ENCODE results near the gene FOXD1. TPM values are rescaled to one million over a fixed set of nuclear protein-coding genes. Genes with fewer than 3 reads are reported as not detected.

Gene FOXD1
- total RNA-seq, 1 donor from 2014 or later: 0.09 TPM

DNA sequence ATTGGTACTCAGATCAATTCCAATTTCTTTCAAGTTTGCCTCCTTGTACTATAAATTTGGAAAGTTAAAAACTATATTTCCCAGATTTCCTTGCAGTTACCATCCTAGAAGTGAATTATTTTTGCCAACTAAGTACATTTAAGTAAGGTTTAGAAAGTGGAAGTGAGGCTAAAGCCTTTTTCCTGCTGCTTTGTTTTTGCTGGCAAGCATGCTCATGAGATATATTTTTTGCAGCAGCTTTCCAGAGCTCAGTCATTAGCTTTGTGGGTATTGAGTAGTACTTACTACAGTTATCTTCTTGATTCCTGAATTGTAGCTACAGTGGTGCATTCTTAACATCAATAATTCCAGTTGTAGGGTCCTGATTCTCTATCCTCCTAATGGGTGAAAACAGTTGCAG is 46.1 kb upstream of the FOXD1 start:
- TF ChIP-seq, protein P1, sequence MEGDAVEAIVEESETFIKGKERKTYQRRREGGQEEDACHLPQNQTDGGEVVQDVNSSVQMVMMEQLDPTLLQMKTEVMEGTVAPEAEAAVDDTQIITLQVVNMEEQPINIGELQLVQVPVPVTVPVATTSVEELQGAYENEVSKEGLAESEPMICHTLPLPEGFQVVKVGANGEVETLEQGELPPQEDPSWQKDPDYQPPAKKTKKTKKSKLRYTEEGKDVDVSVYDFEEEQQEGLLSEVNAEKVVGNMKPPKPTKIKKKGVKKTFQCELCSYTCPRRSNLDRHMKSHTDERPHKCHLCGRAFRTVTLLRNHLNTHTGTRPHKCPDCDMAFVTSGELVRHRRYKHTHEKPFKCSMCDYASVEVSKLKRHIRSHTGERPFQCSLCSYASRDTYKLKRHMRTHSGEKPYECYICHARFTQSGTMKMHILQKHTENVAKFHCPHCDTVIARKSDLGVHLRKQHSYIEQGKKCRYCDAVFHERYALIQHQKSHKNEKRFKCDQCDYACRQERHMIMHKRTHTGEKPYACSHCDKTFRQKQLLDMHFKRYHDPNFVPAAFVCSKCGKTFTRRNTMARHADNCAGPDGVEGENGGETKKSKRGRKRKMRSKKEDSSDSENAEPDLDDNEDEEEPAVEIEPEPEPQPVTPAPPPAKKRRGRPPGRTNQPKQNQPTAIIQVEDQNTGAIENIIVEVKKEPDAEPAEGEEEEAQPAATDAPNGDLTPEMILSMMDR (IDR thresholded peaks at IDR 0.05): no peak
- H3K4me3 Mint-ChIP-seq: no peak overlapping the region
- no peak overlapping the region for H3K27ac Mint-ChIP-seq
- CTCF ChIA-PET: no interaction called here
- peaks cover 20% of the 10 kb centered on the region for H3K4me1 Mint-ChIP-seq
- ATAC-seq (ENCODE audit: low read depth) (no peak), DNase-seq (no peak)
- POLR2A ChIA-PET: no interaction called here
- intact Hi-C loops (cut with micrococcal nuclease): loop anchor here (5.0 to 10.0 kb wide), 3 partner anchors 1150 to 1743 kb away; partner anchors contain the start of genes ANKRD31, ENC1, GFM2 and NSA2
- H3K36me3 Mint-ChIP-seq (ENCODE audit: low read depth): peaks cover 15% of the 10 kb centered on the region
- peaks cover 13% of the 10 kb centered on the region for H3K27me3 Mint-ChIP-seq
- H3K9me3 Mint-ChIP-seq: no peaks in the 10 kb centered on the region

DNA sequence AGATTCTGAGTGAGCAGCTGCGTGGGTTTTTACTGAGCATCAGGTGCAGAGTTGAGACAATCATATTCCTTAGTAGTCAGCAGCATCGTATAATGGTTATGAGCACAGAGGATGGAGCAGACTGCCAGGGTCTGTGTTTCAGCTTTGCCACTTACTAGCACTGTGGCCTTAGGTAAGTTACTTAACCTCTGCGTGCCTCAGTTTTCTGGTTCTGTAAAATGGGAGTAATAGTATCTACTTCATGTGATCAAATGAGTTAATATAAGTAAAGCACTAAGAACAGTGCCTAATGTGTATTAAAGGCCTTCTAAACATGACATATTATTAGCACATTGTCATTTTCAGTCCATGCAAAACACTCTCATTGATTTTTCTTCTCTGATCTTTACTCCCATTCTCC is 44.8 kb upstream of the FOXD1 start:
- Mint-ChIP-seq H3K9me3 (no peaks in the 10 kb centered on the region), H3K4me3 (no peak overlapping the region), H3K27ac (no peak overlapping the region), H3K4me1 (peaks cover 12% of the 10 kb centered on the region), H3K36me3 (ENCODE audit: low read depth) (peaks cover 7% of the 10 kb centered on the region), H3K27me3 (peaks cover 15% of the 10 kb centered on the region)
- DNase-seq: no peak
- no peak for ATAC-seq (ENCODE audit: low read depth)
- intact Hi-C loops (cut with micrococcal nuclease): loop anchor here (10.0 kb wide), 1 partner anchor 1151 kb away; the partner anchor contains the start of gene ENC1
- TF ChIP-seq, protein P1 (IDR thresholded peaks at IDR 0.05): no peak
- ChIA-PET CTCF (no interaction called here), POLR2A (no interaction called here)

DNA sequence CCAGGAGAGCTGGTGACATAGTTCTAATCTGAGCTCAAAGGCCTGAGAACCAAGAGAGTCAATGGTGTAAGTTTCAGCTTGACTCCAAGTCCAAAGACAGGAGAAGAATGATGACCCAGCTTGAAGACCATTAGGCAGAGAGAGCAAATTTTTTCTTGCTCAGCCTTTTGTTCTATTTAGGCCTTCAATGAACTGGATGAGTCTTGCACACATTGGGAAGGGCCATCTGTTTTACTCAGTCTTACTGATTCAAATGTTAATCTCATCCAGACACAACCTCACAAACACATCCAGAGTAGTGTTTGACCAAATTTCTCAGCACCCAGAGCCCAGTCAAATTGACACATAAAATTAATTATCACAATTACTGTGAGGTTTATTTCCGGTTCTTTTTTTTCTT is 42.6 kb upstream of the FOXD1 start:
- Mint-ChIP-seq H3K36me3 (ENCODE audit: low read depth) (no peaks in the 10 kb centered on the region), H3K27me3 (peaks cover 24% of the 10 kb centered on the region), H3K4me1 (no peaks in the 10 kb centered on the region), H3K4me3 (no peak overlapping the region), H3K27ac (no peak overlapping the region), H3K9me3 (no peaks in the 10 kb centered on the region)
- POLR2A ChIA-PET: no interaction called here
- TF ChIP-seq, protein P1 (IDR thresholded peaks at IDR 0.05): no peak
- no peak for ATAC-seq (ENCODE audit: low read depth)
- CTCF ChIA-PET: no interaction called here
- intact Hi-C loops (cut with micrococcal nuclease): loop anchor here (10.0 kb wide), 1 partner anchor 1154 kb away; the partner anchor contains the start of gene ENC1
- DNase-seq: no peak

DNA sequence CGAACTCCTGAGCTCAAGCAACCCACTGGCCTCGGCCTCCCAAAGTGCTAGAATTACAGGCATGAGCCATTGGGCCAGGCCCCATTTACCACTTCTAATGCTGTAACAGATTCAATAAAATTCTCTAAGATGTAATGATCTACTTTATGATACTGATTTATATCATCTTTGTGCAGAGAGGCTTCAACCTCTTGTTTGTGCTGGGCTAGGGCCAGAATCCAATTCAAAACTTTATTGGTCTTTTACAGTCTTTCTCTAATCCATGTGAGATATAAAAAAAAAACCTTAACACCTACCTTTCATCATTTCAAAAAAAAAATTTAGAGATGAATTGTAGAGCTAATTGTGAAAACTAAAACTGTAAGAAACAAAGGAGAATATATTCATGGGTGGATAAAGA is 41.5 kb upstream of the FOXD1 start:
- Mint-ChIP-seq H3K9me3 (no peaks in the 10 kb centered on the region), H3K27me3 (peaks cover 24% of the 10 kb centered on the region), H3K4me3 (no peak overlapping the region), H3K27ac (no peak overlapping the region), H3K36me3 (ENCODE audit: low read depth) (no peaks in the 10 kb centered on the region), H3K4me1 (no peaks in the 10 kb centered on the region)
- intact Hi-C loops (cut with micrococcal nuclease): loop anchor here (10.0 kb wide), 1 partner anchor 1155 kb away; the partner anchor contains the start of gene ENC1
- ATAC-seq (ENCODE audit: low read depth) (no peak), DNase-seq (no peak)
- CTCF ChIA-PET: no interaction called here
- POLR2A ChIA-PET: no interaction called here
- TF ChIP-seq, protein P1 (IDR thresholded peaks at IDR 0.05): no peak

DNA sequence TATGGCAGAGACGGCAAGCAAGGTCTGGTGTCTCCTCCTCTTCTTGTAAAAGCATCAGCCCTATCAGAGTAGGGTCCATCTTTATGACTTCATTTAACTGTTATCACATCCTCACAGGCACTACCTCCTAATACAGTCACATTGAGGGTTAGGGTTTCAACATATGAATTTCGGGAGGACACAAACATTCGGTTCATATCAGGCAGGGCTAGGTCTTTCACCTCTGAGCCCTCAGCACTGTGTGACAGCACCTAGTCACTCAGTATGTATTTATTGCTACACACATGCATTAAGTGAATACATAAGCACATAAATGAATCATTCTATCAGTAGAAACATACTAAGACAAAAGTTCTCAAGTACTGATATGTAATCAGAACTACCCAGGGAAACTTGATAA is 40.2 kb upstream of the FOXD1 start:
- H3K9me3 Mint-ChIP-seq: no peaks in the 10 kb centered on the region
- ATAC-seq (ENCODE audit: low read depth) (no peak), DNase-seq (no peak)
- H3K27ac Mint-ChIP-seq: no peak overlapping the region
- POLR2A ChIA-PET: interaction anchor here (0.5 kb wide), 1 partner anchor 1855 kb away, joined by 3 read pairs; no protein-coding TSS in a partner anchor
- no peaks in the 10 kb centered on the region for H3K4me1 Mint-ChIP-seq
- peaks cover 22% of the 10 kb centered on the region for H3K27me3 Mint-ChIP-seq
- H3K36me3 Mint-ChIP-seq (ENCODE audit: low read depth): no peaks in the 10 kb centered on the region
- CTCF ChIA-PET: no interaction called here
- TF ChIP-seq, protein P1 (IDR thresholded peaks at IDR 0.05): no peak
- intact Hi-C loops (cut with micrococcal nuclease): no loop called here
- H3K4me3 Mint-ChIP-seq: no peak overlapping the region
